K562 (cell line): ENCODE results near the gene DUXB. TPM values are rescaled to one million over a fixed set of nuclear protein-coding genes. Genes with fewer than 3 reads are reported as not detected.
A peak's percentile ranks its signal among the peaks of the same experiment; 100 is the strongest.

Source experiments
- E2F8 ChIP-seq: fragments of 450-650 bp; IDR thresholded peaks from 2 replicates; pipeline ENCODE4 v1.7.1; 2018; ENCODE audit warnings: mild to moderate bottlenecking, low read depth; ENCODE audit not compliant: partially characterized antibody
- MNT ChIP-seq, 2 experiments: fragments of 450-650 bp; conservative IDR thresholded peaks; 2 replicates each; pipeline ENCODE4 v1.6.1; 2017; ENCODE audit warnings: mild to moderate bottlenecking in 2 of 2, moderate library complexity in 2 of 2
- PCBP2 ChIP-seq: fragments of 200-400 bp; formaldehyde crosslinking; IDR thresholded peaks from 2 replicates; pipeline ENCODE4 v1.6.1; 2018; ENCODE audit warnings: low read length, low read depth, mild to moderate bottlenecking, moderate library complexity; ENCODE audit not compliant: poor library complexity, severe bottlenecking
- PRMT5 ChIP-seq: sonication (generic); formaldehyde crosslinking; IDR thresholded peaks from 2 replicates; pipeline ENCODE4 v1.5.0; 2020; ENCODE audit warnings: missing genetic modification reagents
- REST ChIP-seq, 2 experiments: fragments of 450-650 bp; formaldehyde crosslinking in 1 of 2; IDR thresholded peaks; 2 replicates each; pipeline versions ENCODE4 v1.4.0 to v1.6.1; 2014 to 2020; ENCODE audit warnings: mild to moderate bottlenecking in 2 of 2, borderline replicate concordance in 1 of 2, low read depth in 1 of 2
- TSC22D4 ChIP-seq: fragments of 450-650 bp; IDR thresholded peaks from 2 replicates; pipeline ENCODE4 v1.6.1; 2016; ENCODE audit warnings: missing genetic modification characterization, missing biosample characterization, control low read depth
- XRCC5 ChIP-seq: fragments of 200-400 bp; formaldehyde crosslinking; IDR thresholded peaks from 2 replicates; pipeline ENCODE4 v1.6.1; 2017; ENCODE audit warnings: low read depth, mild to moderate bottlenecking, low read length
- ZFP91 ChIP-seq: sonication (generic); formaldehyde crosslinking; IDR thresholded peaks from 2 replicates; pipeline ENCODE4 v1.8.0; 2022; ENCODE audit warnings: mild to moderate bottlenecking, missing genetic modification reagents
- ZFX ChIP-seq: sonication (generic); formaldehyde crosslinking; IDR thresholded peaks from 2 replicates; pipeline ENCODE4 v1.8.0; 2022; ENCODE audit warnings: mild to moderate bottlenecking, missing genetic modification reagents, moderate library complexity
- ZKSCAN1 ChIP-seq: fragments of 150-350 bp; IDR thresholded peaks from 2 replicates; pipeline ENCODE4 v1.6.1; 2016; ENCODE audit warnings: low read depth, low read length
- ZNF785 ChIP-seq: fragments of 250-450 bp; sonication (Bioruptor Pico); IDR thresholded peaks from 2 replicates; pipeline ENCODE4 v1.4.0; 2020; ENCODE audit warnings: mild to moderate bottlenecking
- ZSCAN29 ChIP-seq: fragments of 450-650 bp; IDR thresholded peaks from 2 replicates; pipeline ENCODE4 v1.6.1; 2017
- polyA plus RNA-seq, 8 experiments: library from polyadenylated mRNA; depleted of rRNA in 4 of 8; stranded (reverse) in 5 of 8; unstranded in 3 of 8; fragments of >200 nt; fragmentation: Nextera tagmentation in 2 of 8; fragmentation: Illumina TruSeq in 1 of 8; extraction: Ambion mirVana in 2 of 8; extraction: Trizol in 1 of 8; gene quantifications; 2 replicates each; pipeline versions ENCODE4 v1.2.1 to v1.2.3, GENCODE V29; 2011 to 2014; ENCODE audit warnings: inconsistent platforms in 1 of 8, missing spikeins in 1 of 8
- total RNA-seq, 7 experiments: library from RNA; depleted of rRNA in 6 of 7; stranded (reverse); fragments of >200 nt in 6 of 7; fragmentation: Illumina TruSeq in 2 of 7; extraction: Trizol in 2 of 7; gene quantifications; 2 replicates each; pipeline versions ENCODE4 v1.2.1 to v1.2.3, GENCODE V29; 2011 to 2021; ENCODE audit warnings: low replicate concordance in 1 of 7

Gene DUXB
- total and polyA plus RNA-seq, 9 of the 15 experiments (the other 6 are each of a cell fraction or from before 2014, with no cell fraction given): not detected

GRCh38 chr16:75702242-75702641 is 981 bp upstream of the DUXB start (continued):
- TF ChIP-seq ZFP91 (no peak), MNT (conservative IDR thresholded peaks at IDR 0.05) (peak; percentile 50 to 59; a peak in 3 of 4 replicates), TSC22D4 (tag) (no peak), PRMT5 (CRISPR knock-in tag) (no peak), ZSCAN29 (no peak), ZFX (no peak), E2F8 (no peak), PCBP2 (no peak), REST (IDR thresholded peaks at IDR 0.05; ENCODE audit: borderline replicate concordance) (no peak), REST (CRISPR knock-in tag; IDR thresholded peaks at IDR 0.05; ENCODE audit: low read depth) (no peak), ZKSCAN1 (no peak), ZNF785 (CRISPR knock-in tag) (no peak), XRCC5 (no peak)
